Measurements from ENCODE around the gene ANO10.
A peak's percentile ranks its signal among the peaks of the same experiment; 100 is the strongest.

The ANO10 gene

DNA sequence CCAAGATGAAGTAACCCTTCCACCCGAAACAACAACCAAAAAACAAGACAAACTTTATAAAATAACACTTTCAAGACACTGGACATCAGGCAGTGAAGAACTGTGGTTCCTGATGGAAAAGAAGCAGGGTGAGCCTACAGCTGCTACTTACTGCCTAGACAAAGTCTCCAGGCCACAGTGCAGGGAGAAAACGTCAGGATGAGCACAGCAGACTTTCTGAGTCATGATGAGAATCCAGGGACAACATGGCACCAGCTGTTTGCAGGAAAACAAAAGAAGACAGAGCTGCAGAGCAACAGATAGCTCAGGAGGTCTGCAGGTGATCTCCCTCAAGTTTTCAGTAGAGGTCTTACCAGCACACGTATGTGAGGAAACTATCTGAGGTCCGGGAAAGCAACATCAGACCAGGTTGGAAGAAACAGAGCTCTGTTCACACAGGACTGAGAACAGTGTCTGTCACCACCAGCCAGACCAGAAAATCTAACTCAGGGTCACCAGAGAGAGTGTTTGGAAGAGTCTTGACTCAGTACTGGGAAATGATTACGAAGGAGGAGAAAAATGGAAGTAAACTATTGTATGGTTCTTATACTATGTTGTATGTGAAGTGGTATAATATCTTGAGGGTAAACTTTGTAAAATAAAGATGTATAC, 108.9 kb downstream of the ANO10 start:
- in situ Hi-C loops (cut with MboI; ENCODE audit: low sequenced_read_pairs, unreplicated experiment), result loop anchor here (25.0 kb wide), 1 partner anchor 351 kb away; no protein-coding TSS in a partner anchor
- DNase-seq (ENCODE audit: low spot score), result no peak
- no peak for TF ChIP-seq CTCF (IDR thresholded peaks at IDR 0.05; ENCODE audit: borderline replicate concordance, control extremely low read depth, extremely low read depth, insufficient read depth, missing control alignments)

- TF ChIP-seq CTCF (IDR thresholded peaks at IDR 0.05; ENCODE audit: borderline replicate concordance, control extremely low read depth, extremely low read depth, insufficient read depth, missing control alignments), result no peak
- in situ Hi-C loops (cut with MboI; ENCODE audit: low sequenced_read_pairs, unreplicated experiment), result loop anchor here (25.0 kb wide), 1 partner anchor 344 kb away; no protein-coding TSS in a partner anchor
- DNase-seq (ENCODE audit: low spot score), result no peak
Observed at GRCh38 chr3:43506644-43507043, 115.2 kb downstream of the ANO10 start.

- DNase-seq (ENCODE audit: low spot score), result no peak
- no peak for TF ChIP-seq CTCF (IDR thresholded peaks at IDR 0.05; ENCODE audit: borderline replicate concordance, control extremely low read depth, extremely low read depth, insufficient read depth, missing control alignments)
- in situ Hi-C loops (cut with MboI; ENCODE audit: low sequenced_read_pairs, unreplicated experiment), result loop anchor here (25.0 kb wide), 1 partner anchor 343 kb away; no protein-coding TSS in a partner anchor
Observed at GRCh38 chr3:43505351-43505750, 116.5 kb downstream of the ANO10 start.

GRCh38 chr3:43503067-43503728, 118.6 kb downstream of the ANO10 start:
- DNase-seq (ENCODE audit: low spot score), result peak; percentile 24
- in situ Hi-C loops (cut with MboI; ENCODE audit: low sequenced_read_pairs, unreplicated experiment), result loop anchor here (25.0 kb wide), 1 partner anchor 341 kb away; no protein-coding TSS in a partner anchor

DNA sequence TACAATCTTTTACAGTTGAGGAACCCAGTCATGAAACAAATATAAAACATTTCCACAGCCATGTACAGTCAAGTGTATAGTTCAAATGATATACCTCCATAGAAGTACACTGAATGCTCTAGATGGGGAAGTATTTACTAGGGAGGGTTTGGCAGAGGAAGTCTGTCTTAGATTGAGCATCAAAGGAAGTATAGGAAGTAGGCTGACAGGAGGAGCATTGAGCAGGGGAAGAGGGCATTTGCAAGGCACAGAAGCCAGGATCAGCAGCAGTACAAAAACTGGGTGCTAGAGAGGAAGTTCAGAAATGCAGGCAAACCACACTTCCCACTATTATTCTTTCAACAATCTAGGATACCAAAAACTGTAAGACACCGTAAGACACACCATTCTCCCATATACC, 122.6 kb downstream of the ANO10 start:
- DNase-seq (ENCODE audit: low spot score), result no peak
- TF ChIP-seq CTCF (IDR thresholded peaks at IDR 0.05; ENCODE audit: borderline replicate concordance, control extremely low read depth, extremely low read depth, insufficient read depth, missing control alignments), result no peak
- in situ Hi-C loops (cut with MboI; ENCODE audit: low sequenced_read_pairs, unreplicated experiment), result no loop called here

More at GRCh38 chr3:43503067-43503728, 118.6 kb downstream of the ANO10 start:
- TF ChIP-seq CTCF (IDR thresholded peaks at IDR 0.05; ENCODE audit: borderline replicate concordance, control extremely low read depth, extremely low read depth, insufficient read depth, missing control alignments), result no peak

GRCh38 chr3:43497905-43498365, 123.9 kb downstream of the ANO10 start:
- TF ChIP-seq CTCF (IDR thresholded peaks at IDR 0.05; ENCODE audit: borderline replicate concordance, control extremely low read depth, extremely low read depth, insufficient read depth, missing control alignments), result no peak
- DNase-seq (ENCODE audit: low spot score), result no peak

More at GRCh38 chr3:43497905-43498365, 123.9 kb downstream of the ANO10 start:
- in situ Hi-C loops (cut with MboI; ENCODE audit: low sequenced_read_pairs, unreplicated experiment), result no loop called here
